SK-MEL-5 (cell line): ENCODE measurements around the gene CEP70. TPM values are rescaled to one million over a fixed set of nuclear protein-coding genes. Genes with fewer than 3 reads are reported as not detected.
A peak's percentile ranks its signal among the peaks of the same experiment; 100 is the strongest.
"Not testable (repeated sequence)": the region's sequence is repeated elsewhere in the genome, so short reads cannot be mapped to it uniquely, and the experiment has no call there.

Experiments used
- DNase-seq: peaks from one replicate; pipeline ENCODE4 v3.0.0-alpha.2; 2016; ENCODE audit warnings: low read depth, low spot score
- in situ Hi-C: cut with HindIII; loops from 2 replicates; pipeline ENCODE4 v1.10.0; 2016; ENCODE audit warnings: low sequenced_read_pairs, high pct_unique_total_duplicates, low pct_unique_long_range_greater_than_20kb
- total RNA-seq: library from RNA; depleted of rRNA; stranded (reverse); fragments of >200 nt; shearing (Covaris generic); gene quantifications from 2 replicates; pipeline ENCODE4 v1.2.3, GENCODE V29; 2014

The CEP70 gene
- total RNA-seq, 1 experiment from 2014 or later = 9.8 TPM

- in situ Hi-C loops = no loop called here
- DNase-seq = no peak
These were observed 100.9 kb downstream of the CEP70 start for GRCh38 chr3:138492980-138493675.

- in situ Hi-C loops = no loop called here
- DNase-seq = no peak
These were observed 102.1 kb downstream of the CEP70 start for GRCh38 chr3:138491971-138492370.

- in situ Hi-C loops = not testable (repeated sequence)
These were observed 107.5 kb downstream of the CEP70 start for GRCh38 chr3:138486580-138486979.

GRCh38 chr3:138484672-138485071, 109.4 kb downstream of the CEP70 start:
- DNase-seq, in situ Hi-C loops: not testable (repeated sequence)

More at GRCh38 chr3:138486580-138486979, 107.5 kb downstream of the CEP70 start:
- DNase-seq = not testable (repeated sequence)

GRCh38 chr3:138479438-138479863, 114.6 kb downstream of the CEP70 start:
- in situ Hi-C loops = no loop called here
- DNase-seq = peak; percentile 79

- in situ Hi-C loops = no loop called here
These were observed 116.3 kb downstream of the CEP70 start for GRCh38 chr3:138477801-138478200.

GRCh38 chr3:138477120-138477519, 116.9 kb downstream of the CEP70 start:
- in situ Hi-C loops = no loop called here
- DNase-seq = no peak

More at GRCh38 chr3:138477801-138478200, 116.3 kb downstream of the CEP70 start:
- DNase-seq = no peak

GRCh38 chr3:138476526-138476925, 117.5 kb downstream of the CEP70 start:
- in situ Hi-C loops = no loop called here
- DNase-seq = no peak

- in situ Hi-C loops = no loop called here
These were observed 119.9 kb downstream of the CEP70 start for GRCh38 chr3:138474163-138474562.

GRCh38 chr3:138473391-138473790, 120.7 kb downstream of the CEP70 start:
- in situ Hi-C loops = no loop called here
- no peak for DNase-seq

More at GRCh38 chr3:138474163-138474562, 119.9 kb downstream of the CEP70 start:
- no peak for DNase-seq

- in situ Hi-C loops = no loop called here
- DNase-seq = no peak
These were observed 121.8 kb downstream of the CEP70 start for GRCh38 chr3:138472141-138472825.

- no peak for DNase-seq
- in situ Hi-C loops = no loop called here
These were observed 122.6 kb downstream of the CEP70 start for GRCh38 chr3:138471481-138471880.

- DNase-seq = no peak
- in situ Hi-C loops = no loop called here
These were observed 123.4 kb downstream of the CEP70 start for GRCh38 chr3:138470687-138471086.

- DNase-seq = no peak
- in situ Hi-C loops = no loop called here
These were observed 124.2 kb downstream of the CEP70 start for GRCh38 chr3:138469874-138470273.

GRCh38 chr3:138468886-138469285, 125.2 kb downstream of the CEP70 start:
- in situ Hi-C loops = no loop called here
- peak; percentile 9 for DNase-seq

- DNase-seq = no peak
- in situ Hi-C loops = no loop called here
These were observed 125.6 kb downstream of the CEP70 start for GRCh38 chr3:138468451-138468850.

GRCh38 chr3:138467931-138468330, 126.1 kb downstream of the CEP70 start:
- DNase-seq = no peak
- in situ Hi-C loops = no loop called here

- in situ Hi-C loops = no loop called here
- DNase-seq = no peak
These were observed 128.1 kb downstream of the CEP70 start for GRCh38 chr3:138465925-138466324.

GRCh38 chr3:138465451-138465850, 128.6 kb downstream of the CEP70 start:
- in situ Hi-C loops = no loop called here

More at GRCh38 chr3:138465451-138465850, 128.6 kb downstream of the CEP70 start:
- no peak for DNase-seq
